ENCODE measurements around the gene ARID1A. TPM values are rescaled to one million over a fixed set of nuclear protein-coding genes. Genes with fewer than 3 reads are reported as not detected.

ARID1A gene
- total RNA-seq, 2 experiments from 2014 or later = 88.9 to 90.0 TPM

- Mint-ChIP-seq H3K36me3 (ENCODE audit: low read depth) (no peaks in the 10 kb centered on the region), H3K27ac (peak overlapping the region; percentile 94), H3K27me3 (no peaks in the 10 kb centered on the region), H3K4me1 (peaks cover 33% of the 10 kb centered on the region), H3K9me3 (no peaks in the 10 kb centered on the region), H3K4me3 (peak overlapping the region; percentile 85)
- CTCF ChIA-PET = interaction anchor here (0.7 to 4.9 kb wide), 16 partner anchors 9 to 260 kb away, joined by 3 to 82 read pairs (median 4); partner anchors contain the start of genes DHDDS, GPATCH3 and PIGV
- POLR2A ChIA-PET = interaction anchor here (0.6 to 16.4 kb wide), 37 partner anchors 9 to 228 kb away, joined by 3 to 516 read pairs (median 5); partner anchors contain the start of genes GPATCH3, HMGN2, NUDC and PIGV
- peak; percentile 94 for DNase-seq
Measured at GRCh38 chr1:26692793-26693490, 2.9 kb upstream of the ARID1A start.

GRCh38 chr1:26693599-26694572 is 1.9 kb upstream of the ARID1A start:
- peaks cover 33% of the 10 kb centered on the region for H3K4me1 Mint-ChIP-seq
- no peaks in the 10 kb centered on the region for H3K27me3 Mint-ChIP-seq
- peak overlapping the region; percentile 94 for H3K27ac Mint-ChIP-seq
- no peaks in the 10 kb centered on the region for H3K9me3 Mint-ChIP-seq
- H3K4me3 Mint-ChIP-seq = peak overlapping the region; percentile 85
- ChIA-PET CTCF (interaction anchor here (0.6 to 4.9 kb wide), 10 partner anchors 8 to 261 kb away, joined by 3 to 82 read pairs (median 4); partner anchors contain the start of genes DHDDS, GPATCH3 and PIGV), POLR2A (interaction anchor here (0.5 to 16.4 kb wide), 34 partner anchors 9 to 227 kb away, joined by 3 to 516 read pairs (median 5); partner anchors contain the start of genes GPATCH3, HMGN2, NUDC and PIGV)
- no peaks in the 10 kb centered on the region for H3K36me3 Mint-ChIP-seq (ENCODE audit: low read depth)
- no peak for DNase-seq

- H3K36me3 Mint-ChIP-seq (ENCODE audit: low read depth) = no peaks in the 10 kb centered on the region
- peak overlapping the region; percentile 94 for H3K27ac Mint-ChIP-seq
- peaks cover 33% of the 10 kb centered on the region for H3K4me1 Mint-ChIP-seq
- H3K4me3 Mint-ChIP-seq = peak overlapping the region; percentile 85
- H3K27me3 Mint-ChIP-seq = no peaks in the 10 kb centered on the region
- POLR2A ChIA-PET = interaction anchor here (0.5 to 16.4 kb wide), 10 partner anchors 13 to 223 kb away, joined by 3 to 516 read pairs (median 24); partner anchors contain the start of genes HMGN2 and PIGV
- CTCF ChIA-PET = interaction anchor here (0.6 to 4.9 kb wide), 2 partner anchors 94 to 106 kb away, joined by 5 to 82 read pairs; partner anchors contain the start of gene PIGV
- no peaks in the 10 kb centered on the region for H3K9me3 Mint-ChIP-seq
- no peak for DNase-seq
Measured at GRCh38 chr1:26694638-26695355, 1.0 kb upstream of the ARID1A start.

GRCh38 chr1:26696119-26696653 is 371 bp downstream of the ARID1A start:
- Mint-ChIP-seq H3K9me3 (no peaks in the 10 kb centered on the region), H3K4me3 (peak overlapping the region; percentile 43), H3K4me1 (peaks cover 31% of the 10 kb centered on the region), H3K36me3 (ENCODE audit: low read depth) (no peaks in the 10 kb centered on the region), H3K27ac (peak overlapping the region; percentile 68), H3K27me3 (no peaks in the 10 kb centered on the region)
- ChIA-PET POLR2A (interaction anchor here (0.8 to 16.4 kb wide), 24 partner anchors 8 to 1590 kb away, joined by 3 to 516 read pairs (median 6); partner anchors contain the start of genes CEP85, GPATCH3, HMGN2 and PIGV), CTCF (interaction anchor here (4.7 kb wide), 1 partner anchor 93 kb away, joined by 50 read pairs; the partner anchor contains the start of gene PIGV)
- peak; percentile 28 for DNase-seq

- POLR2A ChIA-PET = interaction anchor here (0.8 to 16.4 kb wide), 25 partner anchors 9 to 1590 kb away, joined by 3 to 516 read pairs (median 5); partner anchors contain the start of genes CEP85, GPATCH3, HMGN2 and PIGV
- H3K4me1 Mint-ChIP-seq = peaks cover 29% of the 10 kb centered on the region
- peak overlapping the region; percentile 66 for H3K4me3 Mint-ChIP-seq
- CTCF ChIA-PET = interaction anchor here (1.3 to 4.7 kb wide), 3 partner anchors 92 to 142 kb away, joined by 8 to 50 read pairs (median 9); partner anchors contain the start of gene PIGV
- no peaks in the 10 kb centered on the region for H3K9me3 Mint-ChIP-seq
- no peaks in the 10 kb centered on the region for H3K36me3 Mint-ChIP-seq (ENCODE audit: low read depth)
- H3K27me3 Mint-ChIP-seq = no peaks in the 10 kb centered on the region
- peak; percentile 64 for DNase-seq
- H3K27ac Mint-ChIP-seq = peak overlapping the region; percentile 68
Measured at GRCh38 chr1:26696654-26697430, 1.0 kb downstream of the ARID1A start.

- no peaks in the 10 kb centered on the region for H3K36me3 Mint-ChIP-seq (ENCODE audit: low read depth)
- CTCF ChIA-PET = interaction anchor here (1.0 to 4.7 kb wide), 9 partner anchors 26 to 168 kb away, joined by 4 to 50 read pairs (median 6); partner anchors contain the start of gene PIGV
- no peak overlapping the region for H3K4me3 Mint-ChIP-seq
- DNase-seq = peak; percentile 30
- H3K4me1 Mint-ChIP-seq = peaks cover 24% of the 10 kb centered on the region
- no peaks in the 10 kb centered on the region for H3K27me3 Mint-ChIP-seq
- POLR2A ChIA-PET = interaction anchor here (0.9 to 16.4 kb wide), 29 partner anchors 9 to 1589 kb away, joined by 3 to 516 read pairs (median 7); partner anchors contain the start of genes CEP85, HMGN2 and PIGV
- no peak overlapping the region for H3K27ac Mint-ChIP-seq
- H3K9me3 Mint-ChIP-seq = no peaks in the 10 kb centered on the region
Measured at GRCh38 chr1:26697431-26697977, 1.7 kb downstream of the ARID1A start.

- H3K27me3 Mint-ChIP-seq = no peaks in the 10 kb centered on the region
- H3K4me3 Mint-ChIP-seq = no peak overlapping the region
- peaks cover 18% of the 10 kb centered on the region for H3K4me1 Mint-ChIP-seq
- H3K36me3 Mint-ChIP-seq (ENCODE audit: low read depth) = peaks cover 2% of the 10 kb centered on the region
- no peaks in the 10 kb centered on the region for H3K9me3 Mint-ChIP-seq
- POLR2A ChIA-PET = interaction anchor here (0.8 to 16.4 kb wide), 24 partner anchors 8 to 410 kb away, joined by 3 to 516 read pairs (median 6); partner anchors contain the start of genes HMGN2 and PIGV
- CTCF ChIA-PET = interaction anchor here (0.6 to 4.7 kb wide), 15 partner anchors 11 to 575 kb away, joined by 3 to 50 read pairs (median 5); partner anchors contain the start of gene PIGV
- DNase-seq = peak; percentile 48
- H3K27ac Mint-ChIP-seq = no peak overlapping the region
Measured at GRCh38 chr1:26697978-26698849, 2.4 kb downstream of the ARID1A start.

- Mint-ChIP-seq H3K27me3 (no peaks in the 10 kb centered on the region), H3K36me3 (ENCODE audit: low read depth) (peaks cover 21% of the 10 kb centered on the region), H3K4me3 (peak overlapping the region; percentile 39), H3K9me3 (no peaks in the 10 kb centered on the region), H3K27ac (no peak overlapping the region), H3K4me1 (peaks cover 10% of the 10 kb centered on the region)
- ChIA-PET CTCF (interaction anchor here (1.1 to 3.6 kb wide), 5 partner anchors 9 to 99 kb away, joined by 3 to 25 read pairs (median 10); no protein-coding TSS in a partner anchor), POLR2A (interaction anchor here (1.1 to 16.4 kb wide), 7 partner anchors 9 to 164 kb away, joined by 4 to 516 read pairs (median 8); partner anchors contain the start of gene PIGV)
- DNase-seq = no peak
Measured at GRCh38 chr1:26700711-26701110, 4.9 kb downstream of the ARID1A start.

- POLR2A ChIA-PET = interaction anchor here (1.1 to 16.4 kb wide), 11 partner anchors 9 to 164 kb away, joined by 3 to 516 read pairs (median 7); partner anchors contain the start of gene PIGV
- DNase-seq = no peak
- H3K4me3 Mint-ChIP-seq = no peak overlapping the region
- H3K9me3 Mint-ChIP-seq = no peaks in the 10 kb centered on the region
- no peak overlapping the region for H3K27ac Mint-ChIP-seq
- H3K4me1 Mint-ChIP-seq = peaks cover 17% of the 10 kb centered on the region
- CTCF ChIA-PET = interaction anchor here (1.1 to 3.6 kb wide), 6 partner anchors 9 to 99 kb away, joined by 3 to 25 read pairs (median 7); no protein-coding TSS in a partner anchor
- no peaks in the 10 kb centered on the region for H3K27me3 Mint-ChIP-seq
- H3K36me3 Mint-ChIP-seq (ENCODE audit: low read depth) = peaks cover 27% of the 10 kb centered on the region
Measured at GRCh38 chr1:26701266-26701994, 5.6 kb downstream of the ARID1A start.
